Osteocyte (in vitro differentiated cells): ENCODE results near the gene TOGARAM2. TPM values are rescaled to one million over a fixed set of nuclear protein-coding genes. Genes with fewer than 3 reads are reported as not detected.

Experiments used
- DNase-seq: peaks from one replicate; pipeline ENCODE4 v3.0.0; 2021; ENCODE audit warnings: mixed read lengths; ENCODE audit not compliant: unreplicated experiment; ENCODE audit errors: extremely low spot score
- H3K27ac Mint-ChIP-seq: one replicate; pipeline ENCODE4 v1.8.0; 2021; ENCODE audit warnings: mild to moderate bottlenecking, mixed read lengths; ENCODE audit not compliant: unreplicated experiment
- H3K27me3 Mint-ChIP-seq: one replicate; pipeline ENCODE4 v1.8.0; 2021; ENCODE audit warnings: mixed read lengths; ENCODE audit not compliant: unreplicated experiment
- H3K36me3 Mint-ChIP-seq: one replicate; pipeline ENCODE4 v1.8.0; 2021; ENCODE audit warnings: mixed read lengths; ENCODE audit not compliant: unreplicated experiment
- H3K4me1 Mint-ChIP-seq: one replicate; pipeline ENCODE4 v1.8.0; 2021; ENCODE audit warnings: mixed read lengths; ENCODE audit not compliant: unreplicated experiment
- H3K4me3 Mint-ChIP-seq: one replicate; pipeline ENCODE4 v1.8.0; 2021; ENCODE audit warnings: mild to moderate bottlenecking, moderate library complexity, mixed read lengths; ENCODE audit not compliant: unreplicated experiment
- H3K9me3 Mint-ChIP-seq: one replicate; pipeline ENCODE4 v1.8.0; 2021; ENCODE audit warnings: mixed read lengths; ENCODE audit not compliant: unreplicated experiment
- total RNA-seq: library from RNA; stranded (reverse); gene quantifications from 2 replicates; pipeline ENCODE4 v1.2.1, GENCODE V29; 2021
- TF ChIP-seq, protein P1 (sequence below): fragments of 200-600 bp; sonication (generic); IDR thresholded peaks from 2 replicates; pipeline ENCODE4 v1.5.0; 2021; ENCODE audit warnings: antibody characterized with exemption, mild to moderate bottlenecking, moderate library complexity

TOGARAM2 gene
- total RNA-seq, 1 donor from 2014 or later, result not detected

DNA sequence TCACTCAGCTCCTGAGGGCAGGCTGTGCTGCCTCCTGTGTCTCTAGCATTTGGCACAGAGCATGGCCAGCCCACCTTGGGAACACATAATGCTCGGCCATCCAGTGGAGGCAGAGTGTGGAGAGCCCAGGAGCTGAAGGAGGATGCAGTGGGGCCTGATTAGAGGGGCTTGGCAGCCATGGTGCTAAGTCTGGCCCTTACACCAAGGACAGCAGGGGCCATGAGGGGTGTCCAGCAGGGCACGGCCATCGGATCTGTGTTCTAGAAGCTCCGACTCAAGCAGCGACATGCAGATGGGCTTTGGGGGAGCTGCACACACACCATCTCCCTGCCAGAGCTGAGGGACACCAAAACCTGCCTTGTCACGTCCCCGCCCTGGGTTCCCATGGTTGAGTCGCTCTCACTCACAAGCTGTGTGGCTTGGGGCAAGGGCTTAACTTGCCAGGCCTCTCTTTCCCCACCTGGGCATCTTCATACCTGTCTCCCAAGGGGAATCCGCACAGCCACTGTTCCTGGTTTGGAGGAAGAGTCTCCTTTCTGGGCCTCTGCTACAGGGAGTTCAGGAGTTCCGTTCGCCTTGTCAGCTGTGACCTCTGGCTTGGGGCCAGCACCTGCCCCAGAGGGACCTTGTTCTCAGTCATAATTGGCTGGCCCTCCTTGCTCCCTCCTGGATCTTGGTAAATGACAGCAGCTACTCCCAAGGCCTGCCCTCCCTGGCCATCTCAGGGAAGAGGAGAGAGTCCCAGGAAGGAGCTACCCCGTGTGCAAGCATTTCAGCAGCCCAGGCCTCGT, 1.3 kb upstream of the TOGARAM2 start:
- Mint-ChIP-seq H3K27ac (no peak overlapping the region), H3K9me3 (no peaks in the 10 kb centered on the region), H3K4me3 (no peak overlapping the region), H3K27me3 (no peaks in the 10 kb centered on the region), H3K4me1 (no peaks in the 10 kb centered on the region), H3K36me3 (no peaks in the 10 kb centered on the region)
- DNase-seq, result no peak
- TF ChIP-seq, protein P1, sequence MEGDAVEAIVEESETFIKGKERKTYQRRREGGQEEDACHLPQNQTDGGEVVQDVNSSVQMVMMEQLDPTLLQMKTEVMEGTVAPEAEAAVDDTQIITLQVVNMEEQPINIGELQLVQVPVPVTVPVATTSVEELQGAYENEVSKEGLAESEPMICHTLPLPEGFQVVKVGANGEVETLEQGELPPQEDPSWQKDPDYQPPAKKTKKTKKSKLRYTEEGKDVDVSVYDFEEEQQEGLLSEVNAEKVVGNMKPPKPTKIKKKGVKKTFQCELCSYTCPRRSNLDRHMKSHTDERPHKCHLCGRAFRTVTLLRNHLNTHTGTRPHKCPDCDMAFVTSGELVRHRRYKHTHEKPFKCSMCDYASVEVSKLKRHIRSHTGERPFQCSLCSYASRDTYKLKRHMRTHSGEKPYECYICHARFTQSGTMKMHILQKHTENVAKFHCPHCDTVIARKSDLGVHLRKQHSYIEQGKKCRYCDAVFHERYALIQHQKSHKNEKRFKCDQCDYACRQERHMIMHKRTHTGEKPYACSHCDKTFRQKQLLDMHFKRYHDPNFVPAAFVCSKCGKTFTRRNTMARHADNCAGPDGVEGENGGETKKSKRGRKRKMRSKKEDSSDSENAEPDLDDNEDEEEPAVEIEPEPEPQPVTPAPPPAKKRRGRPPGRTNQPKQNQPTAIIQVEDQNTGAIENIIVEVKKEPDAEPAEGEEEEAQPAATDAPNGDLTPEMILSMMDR, result no peak

DNA sequence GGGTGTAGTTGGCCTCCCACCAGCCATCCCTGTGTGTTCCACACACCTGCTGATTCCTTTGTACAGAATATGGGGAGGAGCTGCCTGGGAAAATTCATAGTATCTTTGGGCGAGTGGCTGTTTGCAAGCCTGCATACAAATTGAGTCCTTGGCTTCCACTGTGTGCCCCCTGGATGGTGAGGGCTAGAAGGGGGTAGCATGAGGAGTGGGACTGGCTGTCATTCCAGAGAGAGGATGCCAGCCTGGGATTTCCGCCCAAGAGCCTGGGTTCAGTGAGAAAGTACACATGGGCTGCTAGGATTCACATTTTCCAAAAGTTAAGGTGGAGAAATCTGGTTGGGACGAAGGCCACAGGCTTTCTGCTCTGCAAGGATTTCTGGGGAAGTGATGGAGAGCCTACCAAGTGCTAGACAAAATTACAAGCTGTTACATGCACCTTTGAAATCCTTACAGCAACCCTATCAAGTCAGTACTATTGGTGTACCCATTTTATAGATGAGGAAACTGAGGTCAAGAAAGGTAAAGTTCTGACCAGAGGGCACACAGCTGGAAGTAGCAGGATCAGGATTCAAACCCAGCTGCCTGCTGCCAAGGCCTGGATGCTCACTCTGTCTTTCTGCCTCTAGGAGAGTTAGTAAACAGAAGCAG, 606 bp upstream of the TOGARAM2 start:
- no peaks in the 10 kb centered on the region for H3K36me3 Mint-ChIP-seq

DNA sequence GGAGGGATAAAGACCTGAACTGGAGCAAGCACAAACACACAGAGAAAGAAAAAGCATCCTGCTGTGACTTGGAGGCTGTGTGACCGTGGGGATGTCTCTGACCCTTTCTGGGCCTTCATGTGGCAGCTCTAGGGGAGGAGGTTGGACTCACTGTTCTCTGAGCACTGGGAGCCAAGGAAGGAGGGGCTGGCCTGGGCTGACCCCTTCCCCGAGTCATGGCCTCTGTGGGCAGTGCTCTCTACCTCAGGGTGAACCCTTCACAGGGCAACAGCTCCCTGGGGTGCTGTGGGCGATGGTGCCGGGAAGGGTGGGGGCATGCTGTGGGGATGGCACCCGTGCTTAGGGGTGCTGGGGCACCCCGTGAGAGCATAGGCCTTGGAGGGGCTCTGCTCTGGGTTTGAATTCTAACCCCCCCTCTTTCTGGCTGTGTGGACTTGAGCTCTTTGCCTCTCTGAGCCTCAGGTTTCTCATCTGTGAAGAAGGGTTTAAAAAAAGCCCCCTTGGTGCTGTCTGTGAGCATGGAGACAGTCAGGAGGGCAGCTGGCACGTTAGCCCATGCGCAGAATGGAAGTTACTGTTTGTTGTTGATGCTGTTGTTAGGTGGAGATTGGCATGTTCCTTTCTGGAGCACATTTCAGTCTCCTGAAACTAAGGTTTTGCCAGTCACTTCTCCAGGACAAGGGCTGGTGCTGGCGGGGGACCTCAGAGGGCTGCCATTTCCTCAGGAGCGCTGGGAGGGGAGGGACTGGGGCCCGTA, 700 bp downstream of the TOGARAM2 start:
- no peaks in the 10 kb centered on the region for H3K4me1 Mint-ChIP-seq
- no peaks in the 10 kb centered on the region for H3K27me3 Mint-ChIP-seq
- no peak for DNase-seq
- H3K9me3 Mint-ChIP-seq, result no peaks in the 10 kb centered on the region
- H3K4me3 Mint-ChIP-seq, result no peak overlapping the region
- H3K27ac Mint-ChIP-seq, result no peak overlapping the region
- H3K36me3 Mint-ChIP-seq, result no peaks in the 10 kb centered on the region
- TF ChIP-seq, protein P1, result no peak

More for the DNA sequence above, 606 bp upstream of the TOGARAM2 start:
- H3K27ac Mint-ChIP-seq, result no peak overlapping the region
- H3K27me3 Mint-ChIP-seq, result no peaks in the 10 kb centered on the region
- H3K4me3 Mint-ChIP-seq, result no peak overlapping the region
- TF ChIP-seq, protein P1, result no peak
- DNase-seq, result no peak
- H3K9me3 Mint-ChIP-seq, result no peaks in the 10 kb centered on the region
- H3K4me1 Mint-ChIP-seq, result no peaks in the 10 kb centered on the region

DNA sequence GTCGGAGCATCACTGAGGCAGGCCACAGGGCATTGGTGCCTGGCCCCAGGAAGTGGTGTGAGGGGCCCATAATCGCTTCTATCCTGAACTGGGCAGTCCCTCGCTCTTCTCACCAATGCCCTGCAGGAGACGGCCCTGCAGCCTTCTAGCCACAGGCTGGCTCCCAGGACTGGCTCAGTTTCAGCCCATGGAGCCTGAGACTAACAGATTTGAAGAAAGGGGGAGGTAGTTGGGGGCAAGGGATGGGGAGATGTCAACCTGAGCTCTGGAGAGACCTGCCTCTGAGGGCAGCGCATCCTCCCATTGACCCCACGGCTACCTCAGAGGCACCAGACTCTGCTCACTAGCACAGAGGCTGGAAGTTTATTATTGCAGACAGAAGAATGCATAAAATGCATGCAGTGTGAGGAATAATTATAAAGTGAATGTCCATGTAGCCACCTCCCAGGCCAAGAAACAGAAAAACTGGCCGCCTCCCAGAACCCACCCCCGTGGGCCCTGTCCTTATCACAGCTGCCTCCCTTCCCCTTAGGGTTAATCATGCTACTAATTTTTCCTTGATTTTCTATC, 1.4 kb downstream of the TOGARAM2 start:
- no peak for DNase-seq
- Mint-ChIP-seq H3K9me3 (no peaks in the 10 kb centered on the region), H3K36me3 (no peaks in the 10 kb centered on the region), H3K27ac (no peak overlapping the region), H3K4me3 (no peak overlapping the region), H3K4me1 (no peaks in the 10 kb centered on the region), H3K27me3 (no peaks in the 10 kb centered on the region)
- TF ChIP-seq, protein P1, result no peak
